NCI-H2171 treated with DMSO at 0.1 percent for 48 hours (cell line): ENCODE data around the gene C1orf116.

Experiments used
- DNase-seq: peaks from one replicate; lab custom pipeline; 2025; lab: John Stamatoyannopoulos, UW

C1orf116 gene

GRCh38 chr1:206992790-206993189 is 39.8 kb downstream of the C1orf116 start:
- no peak for DNase-seq

GRCh38 chr1:206987873-206988272 is 44.7 kb downstream of the C1orf116 start:
- no peak for DNase-seq

GRCh38 chr1:206986885-206987284 is 45.7 kb downstream of the C1orf116 start:
- no peak for DNase-seq

GRCh38 chr1:206986402-206986801 is 46.2 kb downstream of the C1orf116 start:
- no peak for DNase-seq

GRCh38 chr1:206985162-206985749 is 47.3 kb downstream of the C1orf116 start:
- DNase-seq = no peak

GRCh38 chr1:206982216-206982615 is 50.3 kb downstream of the C1orf116 start:
- DNase-seq = peak; percentile 34

GRCh38 chr1:206979379-206980043 is 53.0 kb downstream of the C1orf116 start:
- peak; percentile 40 for DNase-seq

GRCh38 chr1:206978259-206978658 is 54.3 kb downstream of the C1orf116 start:
- DNase-seq = no peak

GRCh38 chr1:206975306-206975705 is 57.2 kb downstream of the C1orf116 start:
- peak; percentile 60 for DNase-seq

GRCh38 chr1:206974140-206974539 is 58.4 kb downstream of the C1orf116 start:
- DNase-seq = no peak

- no peak for DNase-seq
Measured at GRCh38 chr1:206972728-206973127, 59.8 kb downstream of the C1orf116 start.

- DNase-seq = no peak
Measured at GRCh38 chr1:206971029-206971655, 61.4 kb downstream of the C1orf116 start.

- no peak for DNase-seq
Measured at GRCh38 chr1:206970446-206970845, 62.1 kb downstream of the C1orf116 start, which contains the start of gene FCAMR. TSS of gene FCAMR (minus strand) at chr1:206970460. CDS start at chr1:206970125, 335 bp downstream.

- DNase-seq = no peak
Measured at GRCh38 chr1:206969090-206969489, 63.5 kb downstream of the C1orf116 start.
